Measurements from ENCODE around the gene CDH4. TPM values are rescaled to one million over a fixed set of nuclear protein-coding genes. Genes with fewer than 3 reads are reported as not detected.

CDH4 gene
- total RNA-seq, 1 donor from 2014 or later, result 0.23 TPM

- H3K4me1 Mint-ChIP-seq (ENCODE audit: unreplicated experiment), result peaks cover 2% of the 10 kb centered on the region
- DNase-seq (ENCODE audit: low spot score), result no peak
- H3K9me3 Mint-ChIP-seq (ENCODE audit: unreplicated experiment), result peaks cover 7% of the 10 kb centered on the region
- H3K4me3 Mint-ChIP-seq (ENCODE audit: unreplicated experiment), result no peak overlapping the region
- peaks cover 11% of the 10 kb centered on the region for H3K27me3 Mint-ChIP-seq (ENCODE audit: unreplicated experiment)
- no peak overlapping the region for H3K27ac Mint-ChIP-seq (ENCODE audit: unreplicated experiment)
- no peak for TF ChIP-seq CTCF (IDR thresholded peaks at IDR 0.05; ENCODE audit: unreplicated experiment)
- no peaks in the 10 kb centered on the region for H3K36me3 Mint-ChIP-seq (ENCODE audit: low read depth, unreplicated experiment)
Measured at GRCh38 chr20:61891916-61892649, 640.0 kb downstream of the CDH4 start.

- Mint-ChIP-seq H3K36me3 (ENCODE audit: low read depth, unreplicated experiment) (no peaks in the 10 kb centered on the region), H3K4me1 (ENCODE audit: unreplicated experiment) (no peaks in the 10 kb centered on the region), H3K9me3 (ENCODE audit: unreplicated experiment) (peaks cover 3% of the 10 kb centered on the region), H3K27ac (ENCODE audit: unreplicated experiment) (no peak overlapping the region), H3K27me3 (ENCODE audit: unreplicated experiment) (peaks cover 5% of the 10 kb centered on the region), H3K4me3 (ENCODE audit: unreplicated experiment) (no peak overlapping the region)
- no peak for TF ChIP-seq CTCF (IDR thresholded peaks at IDR 0.05; ENCODE audit: unreplicated experiment)
- DNase-seq (ENCODE audit: low spot score), result no peak
Measured at GRCh38 chr20:61895016-61895415, 643.0 kb downstream of the CDH4 start.

- TF ChIP-seq CTCF (IDR thresholded peaks at IDR 0.05; ENCODE audit: unreplicated experiment), result no peak
- Mint-ChIP-seq H3K9me3 (ENCODE audit: unreplicated experiment) (no peaks in the 10 kb centered on the region), H3K27me3 (ENCODE audit: unreplicated experiment) (peaks cover 3% of the 10 kb centered on the region), H3K4me1 (ENCODE audit: unreplicated experiment) (no peaks in the 10 kb centered on the region), H3K4me3 (ENCODE audit: unreplicated experiment) (no peak overlapping the region), H3K27ac (ENCODE audit: unreplicated experiment) (no peak overlapping the region), H3K36me3 (ENCODE audit: low read depth, unreplicated experiment) (no peaks in the 10 kb centered on the region)
- DNase-seq (ENCODE audit: low spot score), result no peak
Measured at GRCh38 chr20:61895686-61896057, 643.6 kb downstream of the CDH4 start.

DNA sequence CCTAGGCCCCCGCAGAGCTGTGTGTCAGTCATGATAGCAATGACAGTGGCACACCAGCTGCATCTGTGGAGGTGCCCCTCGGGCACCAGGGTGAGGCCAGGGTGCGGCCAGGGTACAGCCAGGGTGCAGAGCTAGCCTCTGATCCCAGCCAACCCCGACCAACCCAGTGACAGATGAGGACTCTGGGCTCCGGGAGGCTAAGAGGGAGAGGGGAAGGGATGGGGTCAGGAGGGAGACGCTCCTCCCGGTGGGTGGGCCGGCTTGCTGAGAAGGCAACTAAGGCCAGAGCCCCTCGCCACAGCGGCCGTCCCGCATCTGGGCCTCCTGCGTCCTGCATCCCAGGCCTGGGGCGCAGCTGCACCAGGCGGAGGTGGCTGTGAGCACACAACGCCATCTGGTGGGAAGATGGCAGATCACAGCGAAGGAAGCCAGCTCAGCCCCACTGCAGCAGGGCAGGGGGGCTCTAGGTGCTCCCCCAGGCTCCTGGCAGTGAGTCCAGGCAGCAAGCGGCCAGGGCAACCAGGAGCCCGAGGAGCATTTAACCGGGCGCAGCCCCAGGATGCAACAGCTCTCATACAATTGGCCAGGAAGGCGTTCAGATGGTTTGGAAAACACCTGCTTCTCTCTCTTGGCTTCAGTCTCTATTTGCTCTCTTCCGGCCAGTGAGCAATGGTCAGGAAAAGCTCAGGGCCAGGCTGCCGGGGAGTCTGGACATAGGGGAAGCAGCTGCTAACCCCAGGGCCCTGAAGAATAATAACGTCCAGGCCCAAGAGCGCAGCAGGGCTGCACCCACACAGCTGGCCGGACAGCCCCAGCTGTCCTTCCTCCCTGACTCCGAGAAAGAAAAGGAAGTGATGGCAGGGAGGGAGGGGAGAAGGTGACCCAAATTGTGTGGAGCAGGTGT lies 644.2 kb downstream of the CDH4 start:
- Mint-ChIP-seq H3K27ac (ENCODE audit: unreplicated experiment) (no peak overlapping the region), H3K27me3 (ENCODE audit: unreplicated experiment) (peaks cover 3% of the 10 kb centered on the region), H3K36me3 (ENCODE audit: low read depth, unreplicated experiment) (no peaks in the 10 kb centered on the region), H3K9me3 (ENCODE audit: unreplicated experiment) (no peaks in the 10 kb centered on the region), H3K4me3 (ENCODE audit: unreplicated experiment) (no peak overlapping the region), H3K4me1 (ENCODE audit: unreplicated experiment) (no peaks in the 10 kb centered on the region)
- peak; percentile 67 for DNase-seq (ENCODE audit: low spot score)
- peak; percentile 73 for TF ChIP-seq CTCF (IDR thresholded peaks at IDR 0.05; ENCODE audit: unreplicated experiment)

All from endothelial cell (in vitro differentiated cells).